Erythroblast (primary cell): ENCODE data around the gene GLOD5.

ENCODE experiments used
- GATA1 ChIP-seq: IDR thresholded peaks from 2 replicates; pipeline ENCODE4 v1.6.1; 2011; ENCODE audit warnings: low read depth, mild to moderate bottlenecking, control low read depth, low read length, moderate library complexity
- POLR2A ChIP-seq: IDR thresholded peaks from 2 replicates; pipeline ENCODE4 v1.6.1; 2011; ENCODE audit warnings: mild to moderate bottlenecking, low read length

DNA sequence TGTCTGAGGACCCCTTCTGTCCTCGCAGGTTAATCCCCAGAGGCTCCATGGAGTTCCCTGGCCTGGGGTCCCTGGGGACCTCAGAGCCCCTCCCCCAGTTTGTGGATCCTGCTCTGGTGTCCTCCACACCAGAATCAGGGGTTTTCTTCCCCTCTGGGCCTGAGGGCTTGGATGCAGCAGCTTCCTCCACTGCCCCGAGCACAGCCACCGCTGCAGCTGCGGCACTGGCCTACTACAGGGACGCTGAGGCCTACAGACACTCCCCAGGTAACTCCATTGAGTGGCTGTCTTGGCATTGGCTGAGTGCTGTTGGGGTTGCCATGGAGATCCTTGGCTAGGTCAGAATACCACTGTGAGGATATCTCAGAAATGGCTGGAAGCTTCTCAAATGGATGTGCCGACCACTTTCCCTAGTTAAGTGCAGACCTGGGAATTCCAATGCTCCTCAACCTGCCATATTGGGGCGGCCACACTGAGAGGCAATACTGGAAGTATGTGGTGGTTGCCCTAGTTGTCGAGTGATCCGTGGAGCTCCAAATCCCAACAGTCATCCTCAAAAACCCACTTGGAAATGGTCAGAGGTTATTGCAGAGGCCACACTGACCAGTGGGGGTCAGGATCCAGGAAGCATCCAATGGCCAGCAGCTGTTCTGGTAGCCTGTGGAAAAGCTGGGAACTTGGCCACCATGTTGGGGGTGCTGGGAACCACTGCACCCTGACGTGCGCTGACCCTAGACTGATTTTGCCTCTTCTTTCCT, 29.7 kb downstream of the GLOD5 start:
- no peak for TF ChIP-seq POLR2A
- no peak for TF ChIP-seq GATA1
